ENCODE measurements around the gene DDR1.

- TF ChIP-seq CTCF (IDR thresholded peaks at IDR 0.05), result no peak
- no peak for TF ChIP-seq POLR2A (IDR thresholded peaks at IDR 0.05)
Measured at GRCh38 chr6:30914854-30915590, 30.7 kb downstream of the DDR1 start.
